ENCODE measurements around the gene PDE8A. TPM values are rescaled to one million over a fixed set of nuclear protein-coding genes. Genes with fewer than 3 reads are reported as not detected.

Gene PDE8A
- 80.0 TPM for total RNA-seq

- DNase-seq (ENCODE audit: low spot score), result peak; percentile 38
These were observed at the start of gene PDE8A for GRCh38 chr15:84981711-84982300. Gene PDE8A (plus strand): TSS chr15:84981856. CDS start chr15:84982163, 307 bp downstream.

DNA sequence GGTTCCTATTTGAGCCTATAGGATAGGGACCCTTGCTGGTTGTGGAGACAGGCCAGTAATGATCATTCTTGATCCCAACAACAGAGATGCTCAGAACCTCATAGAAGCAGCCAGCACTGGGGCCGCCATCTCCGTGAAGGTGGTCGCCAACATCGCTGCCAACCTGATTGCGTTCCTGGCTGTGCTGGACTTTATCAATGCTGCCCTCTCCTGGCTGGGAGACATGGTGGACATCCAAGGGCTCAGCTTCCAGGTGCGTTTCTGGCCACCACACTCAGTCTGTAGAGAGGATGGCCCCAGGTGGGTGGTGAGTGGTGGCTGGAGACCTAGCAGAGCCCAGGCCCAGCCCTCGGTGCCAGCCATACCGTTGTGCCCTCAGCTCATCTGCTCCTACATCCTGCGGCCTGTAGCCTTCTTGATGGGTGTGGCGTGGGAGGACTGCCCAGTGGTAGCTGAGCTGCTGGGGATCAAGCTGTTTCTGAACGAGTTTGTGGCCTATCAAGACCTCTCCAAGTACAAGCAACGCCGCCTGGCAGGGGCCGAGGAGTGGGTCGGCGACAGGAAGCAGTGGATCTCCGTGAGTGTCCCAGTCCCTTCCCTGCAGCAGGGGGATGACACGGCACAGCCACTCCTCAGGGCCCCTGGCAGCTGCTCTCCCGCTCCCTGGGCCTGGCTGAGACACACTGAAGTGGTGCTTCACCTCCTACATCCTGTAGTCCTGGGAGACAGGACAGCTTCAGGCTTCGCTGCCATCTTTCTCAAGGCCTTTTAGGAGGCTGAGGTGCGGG lies 46.5 kb upstream of the PDE8A start:
- no peak for DNase-seq (ENCODE audit: low spot score)

GRCh38 chr15:84937144-84937543 lies 44.5 kb upstream of the PDE8A start:
- DNase-seq (ENCODE audit: low spot score), result no peak

GRCh38 chr15:84938726-84939125 lies 42.9 kb upstream of the PDE8A start:
- DNase-seq (ENCODE audit: low spot score), result no peak

DNA sequence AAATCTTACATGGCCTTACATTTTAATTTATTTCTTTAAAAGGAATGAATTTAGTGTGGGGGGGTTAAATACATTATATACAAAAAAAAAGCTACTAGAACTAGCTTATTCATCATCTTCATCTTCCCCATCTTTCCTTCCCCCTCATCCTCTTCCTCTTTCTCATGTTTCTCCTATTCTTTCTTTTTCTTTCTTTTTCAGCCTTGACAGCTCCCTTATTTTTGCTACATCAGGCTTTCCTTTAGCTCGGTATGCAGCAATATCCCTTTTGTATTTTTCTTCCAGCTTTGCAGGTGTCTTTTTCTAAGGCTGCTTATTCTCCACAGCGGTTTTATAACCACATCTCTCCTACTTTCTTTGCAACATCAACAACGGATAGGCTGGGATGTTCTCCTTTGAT lies 41.3 kb upstream of the PDE8A start:
- DNase-seq (ENCODE audit: low spot score), result no peak

GRCh38 chr15:84942456-84942855 lies 39.2 kb upstream of the PDE8A start:
- no peak for DNase-seq (ENCODE audit: low spot score)

DNA sequence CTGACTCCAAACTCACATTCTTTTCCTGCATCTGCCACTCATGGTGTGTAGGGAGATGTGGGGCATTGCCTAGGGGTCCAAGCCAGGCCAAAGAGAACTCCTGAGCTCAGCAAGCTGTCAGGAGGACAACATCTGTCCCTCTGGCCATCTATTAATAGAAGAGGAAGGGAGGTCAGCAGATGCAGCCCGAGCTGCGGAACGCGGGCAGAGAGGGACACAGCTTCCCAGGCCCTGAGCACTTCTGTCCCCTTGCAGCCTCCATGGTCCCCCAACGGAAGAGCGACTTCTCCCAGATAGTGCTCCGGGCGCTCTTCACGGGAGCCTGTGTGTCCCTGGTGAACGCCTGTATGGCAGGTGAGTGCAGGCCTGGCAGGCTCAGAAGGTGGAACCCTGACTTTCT lies 37.3 kb upstream of the PDE8A start:
- DNase-seq (ENCODE audit: low spot score), result no peak

DNA sequence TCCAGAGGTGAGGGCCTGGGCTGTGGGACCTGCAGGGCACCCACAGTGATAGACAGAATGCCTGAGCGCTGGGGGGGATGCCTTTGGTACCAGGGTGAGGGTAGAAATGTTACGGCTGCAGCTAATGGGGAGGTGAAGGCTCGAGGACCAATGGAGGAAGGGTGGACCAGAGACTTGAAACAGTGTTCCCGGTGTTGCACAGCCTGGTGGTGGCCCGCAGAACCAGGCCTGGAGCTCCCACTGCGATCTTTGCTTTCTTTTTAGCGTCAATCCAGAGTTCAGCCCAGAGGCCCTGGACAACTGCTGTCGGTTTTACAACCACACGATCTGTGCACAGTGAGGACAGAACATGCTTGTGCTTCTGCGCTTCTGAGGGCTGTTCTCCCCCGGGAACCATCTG lies 36.8 kb upstream of the PDE8A start:
- DNase-seq (ENCODE audit: low spot score), result no peak

GRCh38 chr15:84946772-84947489 lies 34.7 kb upstream of the PDE8A start:
- DNase-seq (ENCODE audit: low spot score), result no peak

GRCh38 chr15:84947947-84948830 lies 33.5 kb upstream of the PDE8A start:
- DNase-seq (ENCODE audit: low spot score), result no peak

DNA sequence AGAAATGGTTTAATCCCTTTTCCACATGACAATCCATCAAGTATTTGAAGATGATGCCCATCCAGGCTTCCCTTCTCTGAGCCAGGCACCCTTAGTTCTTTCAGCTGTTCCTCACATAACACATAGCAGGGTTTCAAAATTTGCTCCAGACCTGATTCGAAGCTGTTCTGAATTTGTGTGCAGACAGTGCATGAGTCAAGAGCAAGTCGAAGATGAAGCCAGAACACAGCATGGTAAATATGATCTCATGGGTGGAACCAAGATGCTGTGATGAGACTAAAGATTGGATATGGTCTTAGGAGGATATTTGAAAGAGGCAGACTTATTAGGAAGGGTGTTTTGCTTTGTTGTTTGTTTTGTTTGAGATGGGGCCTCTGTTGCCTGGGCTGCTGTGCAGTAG lies 32.6 kb upstream of the PDE8A start:
- no peak for DNase-seq (ENCODE audit: low spot score)

GRCh38 chr15:84949845-84950569 lies 31.6 kb upstream of the PDE8A start:
- DNase-seq (ENCODE audit: low spot score), result no peak

DNA sequence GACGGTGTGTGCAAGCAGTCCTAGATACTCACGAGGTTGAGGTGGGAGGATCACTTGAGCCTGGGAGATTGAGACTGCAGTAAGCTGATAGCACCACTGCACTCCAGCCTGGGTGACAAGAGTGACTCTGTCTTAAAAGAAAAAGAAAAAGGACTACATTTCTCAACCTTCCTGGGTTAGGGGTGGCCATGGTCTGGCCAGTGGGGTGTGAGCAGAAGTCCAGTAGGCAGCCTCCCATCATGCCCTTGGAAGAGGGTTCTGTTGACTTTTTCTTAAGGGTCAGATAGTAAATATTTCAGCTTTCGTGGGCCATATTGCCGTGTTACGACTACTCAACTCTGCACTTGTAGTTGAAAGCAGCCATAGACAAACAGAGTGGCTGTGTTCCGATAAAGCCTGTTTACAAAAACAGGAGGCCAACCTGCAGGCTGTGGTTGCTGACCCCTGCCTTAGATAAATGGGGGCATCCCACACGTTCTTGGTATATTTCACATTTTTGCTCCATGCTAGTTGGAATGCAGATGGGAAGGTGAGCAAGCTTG lies 31.0 kb upstream of the PDE8A start:
- no peak for DNase-seq (ENCODE audit: low spot score)

DNA sequence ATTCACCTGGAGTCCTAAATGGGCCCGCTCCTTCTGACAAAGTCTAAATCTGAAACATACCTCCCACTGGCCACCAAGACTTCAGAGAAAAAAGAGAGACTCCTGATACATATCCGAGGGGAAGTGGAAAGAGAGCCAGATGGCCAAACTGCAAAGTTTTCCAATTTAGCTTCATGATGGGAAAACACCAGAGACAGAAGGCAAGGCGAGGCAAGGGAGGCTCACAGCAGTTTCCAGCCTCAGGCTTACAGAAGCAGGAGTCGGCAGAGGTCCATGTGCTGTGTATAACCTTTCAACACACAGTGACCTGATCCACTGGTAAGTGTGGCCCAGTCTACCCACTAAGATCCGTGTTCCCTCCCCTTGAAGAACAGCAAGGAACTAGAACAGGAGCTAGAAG lies 29.9 kb upstream of the PDE8A start:
- no peak for DNase-seq (ENCODE audit: low spot score)

GRCh38 chr15:84953136-84953535 lies 28.5 kb upstream of the PDE8A start:
- no peak for DNase-seq (ENCODE audit: low spot score)

DNA sequence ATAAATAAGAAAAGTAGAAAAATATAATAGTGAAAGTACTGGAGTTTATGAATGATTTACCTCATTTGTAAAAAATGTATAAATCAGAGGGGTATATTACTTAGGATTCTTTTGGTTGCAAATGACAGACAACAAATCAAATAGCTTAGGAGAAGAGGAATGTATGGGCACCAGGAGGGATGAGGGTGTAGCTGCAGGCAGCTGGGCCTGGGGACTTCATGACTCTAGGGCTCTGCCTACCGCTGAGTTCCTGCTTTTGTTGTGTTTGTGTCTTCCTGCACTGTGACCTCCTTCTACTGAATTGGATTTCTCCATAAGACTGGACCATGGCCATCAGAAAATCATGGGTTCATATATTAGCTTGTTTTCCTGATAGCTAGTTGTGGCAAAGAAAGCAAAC lies 27.9 kb upstream of the PDE8A start:
- DNase-seq (ENCODE audit: low spot score), result no peak

- DNase-seq (ENCODE audit: low spot score), result peak; percentile 75
These were observed 26.4 kb upstream of the PDE8A start for GRCh38 chr15:84955089-84955848.

DNA sequence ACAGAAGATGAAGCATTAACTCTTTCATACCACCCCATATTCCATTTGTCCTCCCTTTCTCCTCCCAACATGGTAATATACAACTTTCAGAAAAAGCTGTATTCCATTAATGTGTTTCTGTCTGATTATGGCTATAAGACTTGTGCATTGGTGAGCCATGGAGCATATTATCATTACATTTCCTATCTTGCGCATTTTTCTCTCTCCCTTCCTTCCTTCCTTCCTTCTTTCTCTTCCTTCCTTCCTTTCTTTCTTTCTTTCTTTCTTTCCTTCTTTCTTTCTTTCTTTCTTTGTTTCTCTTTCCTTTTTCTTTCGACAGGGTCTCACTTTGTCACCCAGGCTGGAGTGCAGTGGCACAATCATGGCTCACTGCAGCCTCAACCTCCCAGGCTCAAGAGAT lies 25.5 kb upstream of the PDE8A start:
- DNase-seq (ENCODE audit: low spot score), result no peak

DNA sequence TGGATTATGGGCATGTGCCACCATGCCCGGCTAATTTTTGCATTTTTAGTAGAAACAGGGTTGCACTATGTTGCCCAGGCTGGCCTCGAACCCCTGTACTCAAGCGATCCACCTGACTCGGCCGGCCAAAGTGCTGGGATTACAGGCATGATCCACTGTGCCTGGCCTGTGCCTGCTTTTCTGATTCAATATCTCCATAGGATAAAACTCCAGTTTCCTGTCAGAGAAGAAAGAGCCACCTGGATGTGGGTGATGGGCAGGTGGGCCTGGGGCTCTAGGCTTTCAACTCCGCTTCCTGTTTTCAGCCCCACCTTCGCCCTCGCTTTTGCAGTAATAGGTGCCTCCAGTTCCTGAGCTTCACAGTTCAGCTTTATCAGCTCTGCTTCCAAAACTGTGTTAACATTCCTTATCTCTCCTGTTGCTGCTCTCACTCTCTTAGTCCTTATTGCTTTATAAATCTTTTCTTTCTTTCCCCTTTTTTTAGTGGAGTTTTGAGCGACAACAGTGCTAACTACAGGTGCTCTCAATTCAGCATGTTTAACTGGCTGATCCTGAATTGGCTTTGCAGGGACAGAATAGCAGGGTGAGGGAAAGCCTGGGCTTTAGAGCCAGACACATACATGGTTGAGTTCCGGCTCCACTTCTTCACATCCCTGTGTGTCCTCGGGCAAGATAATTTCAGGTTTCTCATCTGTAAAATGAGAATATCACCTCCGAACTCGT lies 21.1 kb upstream of the PDE8A start:
- DNase-seq (ENCODE audit: low spot score), result no peak

- DNase-seq (ENCODE audit: low spot score), result no peak
These were observed 20.6 kb upstream of the PDE8A start for GRCh38 chr15:84961114-84961452.

Measured in mucosa of gallbladder (tissue), 1 donor.